ENCODE data around the gene CDKN2C.
A peak's percentile ranks its signal among the peaks of the same experiment; 100 is the strongest.
"Not testable (repeated sequence)": the region's sequence is repeated elsewhere in the genome, so short reads cannot be mapped to it uniquely, and the experiment has no call there.

Gene CDKN2C

DNA sequence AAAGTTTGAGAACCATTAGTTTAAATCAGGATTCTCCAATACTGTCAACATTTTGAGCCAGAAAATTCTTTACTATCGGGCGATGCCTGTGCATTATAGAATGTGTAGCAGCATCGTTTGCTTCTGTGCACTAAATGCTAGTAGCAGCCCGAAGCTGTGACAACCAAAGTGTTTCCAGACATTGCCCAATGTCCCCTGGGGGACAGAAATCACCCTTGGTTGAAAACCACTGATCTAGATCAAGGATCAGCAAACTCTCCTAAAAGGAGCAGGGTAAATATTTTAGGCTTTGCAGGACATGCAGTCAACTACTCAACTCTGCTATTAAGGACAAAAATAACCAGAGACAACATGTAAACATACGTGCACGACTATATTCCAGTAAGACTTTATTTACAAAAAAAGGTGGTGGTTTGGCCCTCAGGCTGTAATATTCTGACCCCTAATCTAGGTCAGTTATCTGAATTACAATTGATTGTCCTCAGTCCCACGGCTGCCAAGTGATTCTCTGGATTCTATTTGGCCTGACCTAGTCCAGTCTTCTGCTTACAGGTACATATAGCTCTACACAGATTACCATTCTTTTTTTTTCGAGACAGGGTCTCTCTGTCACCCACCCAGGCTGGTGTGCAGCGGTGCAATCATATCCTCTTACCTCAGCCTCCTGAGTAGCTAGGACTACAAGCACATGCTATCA is 20.6 kb upstream of the CDKN2C start:
- no peak for DNase-seq (ENCODE audit: low read depth)
- no peak for TF ChIP-seq CTCF (conservative IDR thresholded peaks at IDR 0.05; ENCODE audit: low read depth, low read length)
- H3K4me3 ChIP-seq (ENCODE audit: low read depth, low read length) = no peak overlapping the region

DNA sequence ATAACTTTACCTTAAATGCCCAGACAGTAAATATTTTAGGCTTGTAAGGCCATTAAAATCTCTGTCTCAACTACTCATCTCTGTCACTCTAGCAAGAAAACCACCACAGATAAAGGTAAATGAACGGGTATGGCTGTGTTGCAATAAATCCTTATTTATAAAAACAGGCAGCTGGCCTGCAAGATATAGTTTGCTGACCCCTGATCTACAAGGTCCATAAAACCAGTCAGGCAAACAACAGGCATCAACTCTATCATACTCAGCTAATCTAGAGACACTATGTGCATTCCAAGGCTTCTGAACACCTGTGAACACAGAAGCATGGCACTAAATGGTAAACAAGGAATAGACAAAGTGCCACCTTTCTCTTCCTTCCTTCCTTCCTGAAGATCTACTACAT is 19.6 kb upstream of the CDKN2C start:
- H3K4me3 ChIP-seq (ENCODE audit: low read depth, low read length) = no peak overlapping the region
- DNase-seq (ENCODE audit: low read depth) = no peak
- TF ChIP-seq CTCF (conservative IDR thresholded peaks at IDR 0.05; ENCODE audit: low read depth, low read length) = no peak

DNA sequence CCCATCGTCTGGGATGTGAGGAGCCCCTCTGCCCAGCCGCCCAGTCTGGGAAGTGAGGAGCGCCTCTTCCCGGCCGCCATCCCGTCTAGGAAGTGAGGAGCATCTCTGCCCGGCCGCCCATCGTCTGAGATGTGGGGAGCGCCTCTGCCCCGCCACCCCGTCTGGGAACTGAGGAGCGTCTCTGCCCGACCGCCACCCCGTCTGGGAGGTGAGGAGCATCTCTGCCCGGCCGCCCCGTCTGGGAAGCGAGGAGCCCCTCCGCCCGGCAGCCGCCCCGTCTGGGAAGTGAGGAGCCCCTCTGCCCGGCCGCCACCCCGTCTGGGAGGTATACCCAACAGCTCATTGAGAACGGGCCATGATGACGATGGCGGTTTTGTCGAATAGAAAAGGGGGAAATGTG is 17.5 kb upstream of the CDKN2C start:
- not testable (repeated sequence) for H3K4me3 ChIP-seq (ENCODE audit: low read depth, low read length); DNase-seq (ENCODE audit: low read depth)

DNA sequence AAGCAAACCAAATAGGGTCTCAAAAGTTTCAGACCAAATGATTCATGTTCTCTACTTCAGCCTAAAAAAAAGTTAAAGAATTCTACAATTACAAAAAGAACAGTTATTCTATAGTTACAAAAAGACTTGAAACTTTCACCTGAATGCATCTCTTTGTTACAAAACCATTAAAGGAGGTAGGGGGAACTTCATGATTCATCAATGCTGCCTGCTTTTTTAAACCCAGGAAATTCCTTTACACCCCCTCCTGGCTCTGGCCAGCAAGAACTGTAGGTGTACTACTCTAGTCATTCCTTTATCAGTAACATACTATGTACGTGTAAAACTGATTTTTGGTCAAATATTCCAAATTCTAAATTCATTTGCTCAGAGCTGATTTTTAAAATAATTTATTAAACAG is 14.9 kb upstream of the CDKN2C start:
- TF ChIP-seq CTCF (conservative IDR thresholded peaks at IDR 0.05; ENCODE audit: low read depth, low read length) = no peak
- no peak for DNase-seq (ENCODE audit: low read depth)
- H3K4me3 ChIP-seq (ENCODE audit: low read depth, low read length) = no peak overlapping the region

GRCh38 chr1:50959303-50959912 is 10.6 kb upstream of the CDKN2C start:
- DNase-seq (ENCODE audit: low read depth) = no peak
- H3K4me3 ChIP-seq (ENCODE audit: low read depth, low read length) = peak overlapping the region; percentile 91
- TF ChIP-seq CTCF (conservative IDR thresholded peaks at IDR 0.05; ENCODE audit: low read depth, low read length) = no peak

- peak; percentile 37 for TF ChIP-seq CTCF (conservative IDR thresholded peaks at IDR 0.05; ENCODE audit: low read depth, low read length)
- peak; percentile 97 for DNase-seq (ENCODE audit: low read depth)
Measured at GRCh38 chr1:50959913-50960844, 9.9 kb upstream of the CDKN2C start, which contains the start of gene FAF1. FAF1 (minus strand) TSS chr1:50960267; CDS start chr1:50959811, 456 bp downstream.

DNA sequence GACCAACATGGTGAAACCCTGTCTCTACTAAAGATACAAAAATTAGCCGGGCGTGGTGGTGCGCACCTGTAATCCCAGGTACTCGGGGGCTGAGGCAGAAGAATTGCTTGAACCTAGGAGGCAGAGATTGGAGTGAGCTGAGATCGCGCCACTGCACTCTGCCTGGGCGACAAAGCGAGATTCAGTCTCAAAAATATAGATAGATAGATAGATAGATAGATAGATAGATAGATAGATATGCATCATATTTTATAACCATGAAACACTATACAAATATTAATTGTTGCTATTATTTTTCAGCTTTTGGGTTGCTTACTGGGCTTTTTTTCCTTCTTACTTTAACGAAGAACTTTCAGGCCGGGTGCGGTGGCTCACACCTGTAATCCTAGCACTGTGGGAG is 5.2 kb upstream of the CDKN2C start:
- H3K4me3 ChIP-seq (ENCODE audit: low read depth, low read length) = no peak overlapping the region
- no peak for TF ChIP-seq CTCF (conservative IDR thresholded peaks at IDR 0.05; ENCODE audit: low read depth, low read length)
- DNase-seq (ENCODE audit: low read depth) = no peak

More at GRCh38 chr1:50959913-50960844, 9.9 kb upstream of the CDKN2C start, which contains the start of gene FAF1:
- H3K4me3 ChIP-seq (ENCODE audit: low read depth, low read length) = peak within 1 kb of the TSS; percentile 91

Data from choroid plexus epithelial cell (primary cell).